ENCODE results near the gene CDKL1. TPM values are rescaled to one million over a fixed set of nuclear protein-coding genes. Genes with fewer than 3 reads are reported as not detected.
A peak's percentile ranks its signal among the peaks of the same experiment; 100 is the strongest.

Gene CDKL1
- total and polyA plus RNA-seq, 2 of the 13 experiments (the other 11 are each of a cell fraction or from before 2014, with no cell fraction given): 4.4 to 5.1 TPM

DNA sequence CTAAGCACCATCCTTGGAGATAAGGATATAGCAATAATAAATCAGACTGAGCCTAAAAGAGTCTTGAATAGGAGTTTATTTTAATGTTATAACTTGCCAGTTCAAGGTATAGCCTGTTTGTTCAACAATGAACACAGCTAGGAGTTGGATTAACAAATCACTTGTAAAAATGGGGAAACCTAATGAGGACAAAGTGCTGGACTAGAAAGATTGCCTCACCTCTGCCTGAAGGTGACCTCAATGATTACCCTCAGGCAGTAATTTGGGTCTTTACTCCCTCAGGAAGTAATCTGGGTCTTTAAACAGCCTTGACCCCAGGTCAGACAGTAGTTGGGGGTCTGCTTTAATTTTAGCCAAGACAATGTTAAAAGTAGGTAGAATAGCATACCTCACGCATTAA is 35.5 kb upstream of the CDKL1 start:
- TF ChIP-seq ZSCAN30 (CRISPR knock-in tag; IDR thresholded peaks at IDR 0.05) (no peak), ZHX2 (IDR thresholded peaks at IDR 0.05; ENCODE audit: low read depth) (no peak), ZHX2 (CRISPR knock-in tag; IDR thresholded peaks at IDR 0.05; ENCODE audit: borderline replicate concordance) (no peak), ARNTL (CRISPR knock-in tag; IDR thresholded peaks at IDR 0.05) (no peak), ZNF205 (CRISPR knock-in tag; IDR thresholded peaks at IDR 0.05) (0 out of 2 replicates have a peak, but pooled peaks have one; percentile 47), SIX1 (CRISPR knock-in tag; IDR thresholded peaks at IDR 0.05; ENCODE audit: borderline replicate concordance) (no peak), FOXM1 (CRISPR knock-in tag; IDR thresholded peaks at IDR 0.05) (no peak), BCL6 (CRISPR knock-in tag; IDR thresholded peaks at IDR 0.05) (no peak), CEBPB (IDR thresholded peaks at IDR 0.05; ENCODE audit: borderline replicate concordance, low read depth, low read length) (peak; percentile 80), HMGA1 (CRISPR knock-in tag; conservative IDR thresholded peaks at IDR 0.05) (no peak), RAD51 (IDR thresholded peaks at IDR 0.05; ENCODE audit: borderline replicate concordance) (no peak), MXI1 (IDR thresholded peaks at IDR 0.05; ENCODE audit: borderline replicate concordance, low read depth, low read length) (no peak), ZFP62 (CRISPR knock-in tag; IDR thresholded peaks at IDR 0.05) (no peak), TOE1 (CRISPR knock-in tag; IDR thresholded peaks at IDR 0.05) (no peak)
- TF ChIP-seq, protein P1, sequence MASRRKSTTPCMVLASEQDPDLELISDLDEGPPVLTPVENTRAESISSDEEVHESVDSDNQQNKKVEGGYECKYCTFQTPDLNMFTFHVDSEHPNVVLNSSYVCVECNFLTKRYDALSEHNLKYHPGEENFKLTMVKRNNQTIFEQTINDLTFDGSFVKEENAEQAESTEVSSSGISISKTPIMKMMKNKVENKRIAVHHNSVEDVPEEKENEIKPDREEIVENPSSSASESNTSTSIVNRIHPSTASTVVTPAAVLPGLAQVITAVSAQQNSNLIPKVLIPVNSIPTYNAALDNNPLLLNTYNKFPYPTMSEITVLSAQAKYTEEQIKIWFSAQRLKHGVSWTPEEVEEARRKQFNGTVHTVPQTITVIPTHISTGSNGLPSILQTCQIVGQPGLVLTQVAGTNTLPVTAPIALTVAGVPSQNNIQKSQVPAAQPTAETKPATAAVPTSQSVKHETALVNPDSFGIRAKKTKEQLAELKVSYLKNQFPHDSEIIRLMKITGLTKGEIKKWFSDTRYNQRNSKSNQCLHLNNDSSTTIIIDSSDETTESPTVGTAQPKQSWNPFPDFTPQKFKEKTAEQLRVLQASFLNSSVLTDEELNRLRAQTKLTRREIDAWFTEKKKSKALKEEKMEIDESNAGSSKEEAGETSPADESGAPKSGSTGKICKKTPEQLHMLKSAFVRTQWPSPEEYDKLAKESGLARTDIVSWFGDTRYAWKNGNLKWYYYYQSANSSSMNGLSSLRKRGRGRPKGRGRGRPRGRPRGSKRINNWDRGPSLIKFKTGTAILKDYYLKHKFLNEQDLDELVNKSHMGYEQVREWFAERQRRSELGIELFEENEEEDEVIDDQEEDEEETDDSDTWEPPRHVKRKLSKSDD (CRISPR knock-in tag; IDR thresholded peaks at IDR 0.05; ENCODE audit: low read depth): no peak
- TF ChIP-seq, protein P2, sequence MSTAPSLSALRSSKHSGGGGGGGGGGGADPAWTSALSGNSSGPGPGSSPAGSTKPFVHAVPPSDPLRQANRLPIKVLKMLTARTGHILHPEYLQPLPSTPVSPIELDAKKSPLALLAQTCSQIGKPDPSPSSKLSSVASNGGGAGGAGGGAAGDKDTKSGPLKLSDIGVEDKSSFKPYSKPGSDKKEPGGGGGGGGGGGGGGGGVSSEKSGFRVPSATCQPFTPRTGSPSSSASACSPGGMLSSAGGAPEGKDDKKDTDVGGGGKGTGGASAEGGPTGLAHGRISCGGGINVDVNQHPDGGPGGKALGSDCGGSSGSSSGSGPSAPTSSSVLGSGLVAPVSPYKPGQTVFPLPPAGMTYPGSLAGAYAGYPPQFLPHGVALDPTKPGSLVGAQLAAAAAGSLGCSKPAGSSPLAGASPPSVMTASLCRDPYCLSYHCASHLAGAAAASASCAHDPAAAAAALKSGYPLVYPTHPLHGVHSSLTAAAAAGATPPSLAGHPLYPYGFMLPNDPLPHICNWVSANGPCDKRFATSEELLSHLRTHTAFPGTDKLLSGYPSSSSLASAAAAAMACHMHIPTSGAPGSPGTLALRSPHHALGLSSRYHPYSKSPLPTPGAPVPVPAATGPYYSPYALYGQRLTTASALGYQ (CRISPR knock-in tag; IDR thresholded peaks at IDR 0.05): no peak
- DNase-seq (ENCODE audit: low spot score): no peak
- in situ Hi-C loops (cut with HindIII; ENCODE audit: extremely low pct_ligation_motif_present, low pct_unique_long_range_greater_than_20kb): no loop called here

More for the DNA sequence above, 35.5 kb upstream of the CDKL1 start:
- peaks cover 4 to 13% of the 10 kb centered on the region in 2 experiments; a peak in 3 of 5 replicates for H3K36me3 ChIP-seq (replicated peaks in 1 of 2; ENCODE audit: control insufficient read depth in 1 of 2, insufficient read depth in 2 of 2, low read length in 2 of 2)
- WGBS (ENCODE audit: low lambda C conversion rate): 96% methylated on average over 1 of the region's 1 CpG
- H3K4me2 ChIP-seq (ENCODE audit: low read depth, low read length): no peak overlapping the region
- intact Hi-C loops (cut with micrococcal nuclease; ENCODE audit: unreplicated experiment): no loop called here
- H4K20me1 ChIP-seq (ENCODE audit: insufficient read depth, low read length): no peaks in the 10 kb centered on the region
- ATAC-seq (no peak), FAIRE-seq (no peak)
- POLR2A ChIA-PET: no interaction called here
- no peaks in the 10 kb centered on the region for H3K27me3 ChIP-seq (ENCODE audit: control insufficient read depth in 1 of 2, insufficient read depth in 2 of 2, low read length in 2 of 2)
- CTCF ChIA-PET (ENCODE audit: low intra/inter-chr PET ratio, low total read pairs): no interaction called here
- no peak overlapping the region for H3K9ac ChIP-seq (ENCODE audit: insufficient read depth, low read depth, low read length)
- H3K9me3 ChIP-seq (ENCODE audit: low read length): no peaks in the 10 kb centered on the region
- no peak overlapping the region for H3K27ac ChIP-seq (ENCODE audit: extremely low read length, insufficient read depth, low read length)
- H2AFZ ChIP-seq (ENCODE audit: low read length): no peak overlapping the region
- H3K79me2 ChIP-seq (ENCODE audit: insufficient read depth, low read length): no peaks in the 10 kb centered on the region
- no TSS peak for BruUV-seq (replicated peaks)
- 0 out of 2 replicates have a peak, but pooled peaks cover 5% of the 10 kb centered on the region for H3K4me1 ChIP-seq (ENCODE audit: insufficient read depth, low read length)
- H3K4me3 ChIP-seq (replicated peaks in 1 of 3; ENCODE audit: insufficient read depth in 1 of 3, low read depth in 2 of 3, low read length in 3 of 3): no peak overlapping the region
